ENCODE data around the gene DEK. TPM values are rescaled to one million over a fixed set of nuclear protein-coding genes. Genes with fewer than 3 reads are reported as not detected.

The DEK gene
- total and polyA plus RNA-seq, 2 of the 13 experiments (the other 11 are each of a cell fraction or from before 2014, with no cell fraction given), result 53.2 to 276 TPM

DNA sequence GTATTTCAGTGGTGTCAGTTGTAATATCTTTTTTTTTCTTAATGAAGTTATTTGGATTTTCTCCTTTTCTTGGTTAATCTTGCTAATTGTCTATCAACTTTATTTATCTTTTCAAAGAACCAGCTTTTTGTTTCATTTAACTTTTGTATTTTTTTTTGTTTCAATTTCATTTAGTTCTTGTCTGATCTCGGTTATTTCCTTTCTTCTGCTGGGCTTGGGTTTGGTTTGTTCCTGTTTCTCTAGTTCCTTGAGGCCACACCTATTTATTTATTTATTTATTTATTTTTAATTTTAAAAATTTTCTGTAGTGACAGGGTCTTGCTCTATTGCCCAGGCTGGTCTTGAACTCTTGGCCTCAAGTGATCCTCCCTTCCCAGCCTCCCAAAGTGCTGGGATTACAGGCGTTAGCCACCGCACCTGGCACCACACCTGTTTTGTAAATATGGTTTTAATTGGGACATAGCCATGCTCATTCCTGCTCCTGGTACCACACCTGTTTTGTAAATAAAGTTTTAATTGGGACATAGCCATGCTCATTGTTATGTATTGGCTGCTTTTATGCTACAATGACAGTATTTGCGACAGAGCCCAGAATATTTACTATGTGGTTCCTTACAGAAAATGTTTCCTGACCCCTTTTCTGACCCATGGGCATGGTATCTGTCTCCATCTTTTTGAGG lies 86.9 kb downstream of the DEK start:
- H4K20me1 ChIP-seq (ENCODE audit: insufficient read depth, low read length), result no peaks in the 10 kb centered on the region
- H3K27ac ChIP-seq (ENCODE audit: extremely low read length, insufficient read depth, low read length), result no peak overlapping the region
- H3K36me3 ChIP-seq (replicated peaks in 1 of 2; ENCODE audit: control insufficient read depth in 1 of 2, insufficient read depth in 2 of 2, low read length in 2 of 2), result no peaks in the 10 kb centered on the region
- in situ Hi-C loops (cut with HindIII; ENCODE audit: extremely low pct_ligation_motif_present, low pct_unique_long_range_greater_than_20kb), result no loop called here
- H3K4me3 ChIP-seq (replicated peaks in 1 of 3; ENCODE audit: insufficient read depth in 1 of 3, low read depth in 2 of 3, low read length in 3 of 3), result no peak overlapping the region
- H3K9me3 ChIP-seq (ENCODE audit: low read length), result no peaks in the 10 kb centered on the region
- WGBS (ENCODE audit: low lambda C conversion rate), result 97% methylated on average over 4 of the region's 4 CpGs
- intact Hi-C loops (cut with micrococcal nuclease; ENCODE audit: unreplicated experiment), result no loop called here
- no peaks in the 10 kb centered on the region for H3K4me1 ChIP-seq (ENCODE audit: insufficient read depth, low read length)
- no peak overlapping the region for H2AFZ ChIP-seq (ENCODE audit: low read length)
- no TSS peak for BruUV-seq (replicated peaks)
- no peaks in the 10 kb centered on the region for H3K79me2 ChIP-seq (ENCODE audit: insufficient read depth, low read length)
- no peak overlapping the region for H3K4me2 ChIP-seq (ENCODE audit: low read depth, low read length)
- no peak for DNase-seq (ENCODE audit: low spot score)
- H3K9ac ChIP-seq (ENCODE audit: insufficient read depth, low read depth, low read length), result no peak overlapping the region
- FAIRE-seq, result no peak
- ChIA-PET POLR2A (no interaction called here), CTCF (ENCODE audit: low intra/inter-chr PET ratio, low total read pairs) (no interaction called here)
- no peaks in the 10 kb centered on the region for H3K27me3 ChIP-seq (ENCODE audit: control insufficient read depth in 1 of 2, insufficient read depth in 2 of 2, low read length in 2 of 2)
- no peak for ATAC-seq
- no peak for TF ChIP-seq HOXA5 (CRISPR knock-in tag; IDR thresholded peaks at IDR 0.05)
- TF ChIP-seq NFE2 (CRISPR knock-in tag; IDR thresholded peaks at IDR 0.05), result no peak
- TF ChIP-seq NBN (conservative IDR thresholded peaks at IDR 0.05), result no peak
- TF ChIP-seq SAP130 (CRISPR knock-in tag; IDR thresholded peaks at IDR 0.05; ENCODE audit: low read depth), result no peak
- TF ChIP-seq, protein P1, sequence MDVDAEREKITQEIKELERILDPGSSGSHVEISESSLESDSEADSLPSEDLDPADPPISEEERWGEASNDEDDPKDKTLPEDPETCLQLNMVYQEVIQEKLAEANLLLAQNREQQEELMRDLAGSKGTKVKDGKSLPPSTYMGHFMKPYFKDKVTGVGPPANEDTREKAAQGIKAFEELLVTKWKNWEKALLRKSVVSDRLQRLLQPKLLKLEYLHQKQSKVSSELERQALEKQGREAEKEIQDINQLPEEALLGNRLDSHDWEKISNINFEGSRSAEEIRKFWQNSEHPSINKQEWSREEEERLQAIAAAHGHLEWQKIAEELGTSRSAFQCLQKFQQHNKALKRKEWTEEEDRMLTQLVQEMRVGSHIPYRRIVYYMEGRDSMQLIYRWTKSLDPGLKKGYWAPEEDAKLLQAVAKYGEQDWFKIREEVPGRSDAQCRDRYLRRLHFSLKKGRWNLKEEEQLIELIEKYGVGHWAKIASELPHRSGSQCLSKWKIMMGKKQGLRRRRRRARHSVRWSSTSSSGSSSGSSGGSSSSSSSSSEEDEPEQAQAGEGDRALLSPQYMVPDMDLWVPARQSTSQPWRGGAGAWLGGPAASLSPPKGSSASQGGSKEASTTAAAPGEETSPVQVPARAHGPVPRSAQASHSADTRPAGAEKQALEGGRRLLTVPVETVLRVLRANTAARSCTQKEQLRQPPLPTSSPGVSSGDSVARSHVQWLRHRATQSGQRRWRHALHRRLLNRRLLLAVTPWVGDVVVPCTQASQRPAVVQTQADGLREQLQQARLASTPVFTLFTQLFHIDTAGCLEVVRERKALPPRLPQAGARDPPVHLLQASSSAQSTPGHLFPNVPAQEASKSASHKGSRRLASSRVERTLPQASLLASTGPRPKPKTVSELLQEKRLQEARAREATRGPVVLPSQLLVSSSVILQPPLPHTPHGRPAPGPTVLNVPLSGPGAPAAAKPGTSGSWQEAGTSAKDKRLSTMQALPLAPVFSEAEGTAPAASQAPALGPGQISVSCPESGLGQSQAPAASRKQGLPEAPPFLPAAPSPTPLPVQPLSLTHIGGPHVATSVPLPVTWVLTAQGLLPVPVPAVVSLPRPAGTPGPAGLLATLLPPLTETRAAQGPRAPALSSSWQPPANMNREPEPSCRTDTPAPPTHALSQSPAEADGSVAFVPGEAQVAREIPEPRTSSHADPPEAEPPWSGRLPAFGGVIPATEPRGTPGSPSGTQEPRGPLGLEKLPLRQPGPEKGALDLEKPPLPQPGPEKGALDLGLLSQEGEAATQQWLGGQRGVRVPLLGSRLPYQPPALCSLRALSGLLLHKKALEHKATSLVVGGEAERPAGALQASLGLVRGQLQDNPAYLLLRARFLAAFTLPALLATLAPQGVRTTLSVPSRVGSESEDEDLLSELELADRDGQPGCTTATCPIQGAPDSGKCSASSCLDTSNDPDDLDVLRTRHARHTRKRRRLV (CRISPR knock-in tag; IDR thresholded peaks at IDR 0.05), result no peak
- TF ChIP-seq, protein P2, sequence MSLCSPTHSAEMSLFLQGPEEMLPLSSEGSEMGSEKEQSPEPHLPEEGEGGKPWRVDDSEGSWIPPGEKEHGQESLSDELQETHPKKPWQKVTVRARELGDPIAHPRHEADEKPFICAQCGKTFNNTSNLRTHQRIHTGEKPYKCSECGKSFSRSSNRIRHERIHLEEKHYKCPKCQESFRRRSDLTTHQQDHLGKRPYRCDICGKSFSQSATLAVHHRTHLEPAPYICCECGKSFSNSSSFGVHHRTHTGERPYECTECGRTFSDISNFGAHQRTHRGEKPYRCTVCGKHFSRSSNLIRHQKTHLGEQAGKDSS (CRISPR knock-in tag; IDR thresholded peaks at IDR 0.05; ENCODE audit: borderline replicate concordance, low read depth), result no peak
- no peak for TF ChIP-seq HHEX (CRISPR knock-in tag; IDR thresholded peaks at IDR 0.05)
- no peak for TF ChIP-seq ZNF121 (CRISPR knock-in tag; IDR thresholded peaks at IDR 0.05)
- no peak for TF ChIP-seq ZSCAN31 (CRISPR knock-in tag; IDR thresholded peaks at IDR 0.05; ENCODE audit: low read depth)
- no peak for TF ChIP-seq ZNF839 (CRISPR knock-in tag; IDR thresholded peaks at IDR 0.05; ENCODE audit: borderline replicate concordance)
- TF ChIP-seq, protein P3, sequence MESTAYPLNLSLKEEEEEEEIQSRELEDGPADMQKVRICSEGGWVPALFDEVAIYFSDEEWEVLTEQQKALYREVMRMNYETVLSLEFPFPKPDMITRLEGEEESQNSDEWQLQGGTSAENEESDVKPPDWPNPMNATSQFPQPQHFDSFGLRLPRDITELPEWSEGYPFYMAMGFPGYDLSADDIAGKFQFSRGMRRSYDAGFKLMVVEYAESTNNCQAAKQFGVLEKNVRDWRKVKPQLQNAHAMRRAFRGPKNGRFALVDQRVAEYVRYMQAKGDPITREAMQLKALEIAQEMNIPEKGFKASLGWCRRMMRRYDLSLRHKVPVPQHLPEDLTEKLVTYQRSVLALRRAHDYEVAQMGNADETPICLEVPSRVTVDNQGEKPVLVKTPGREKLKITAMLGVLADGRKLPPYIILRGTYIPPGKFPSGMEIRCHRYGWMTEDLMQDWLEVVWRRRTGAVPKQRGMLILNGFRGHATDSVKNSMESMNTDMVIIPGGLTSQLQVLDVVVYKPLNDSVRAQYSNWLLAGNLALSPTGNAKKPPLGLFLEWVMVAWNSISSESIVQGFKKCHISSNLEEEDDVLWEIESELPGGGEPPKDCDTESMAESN (CRISPR knock-in tag; conservative IDR thresholded peaks at IDR 0.05), result no peak
